ENCODE results near the gene ZNF331.

The ZNF331 gene

DNA sequence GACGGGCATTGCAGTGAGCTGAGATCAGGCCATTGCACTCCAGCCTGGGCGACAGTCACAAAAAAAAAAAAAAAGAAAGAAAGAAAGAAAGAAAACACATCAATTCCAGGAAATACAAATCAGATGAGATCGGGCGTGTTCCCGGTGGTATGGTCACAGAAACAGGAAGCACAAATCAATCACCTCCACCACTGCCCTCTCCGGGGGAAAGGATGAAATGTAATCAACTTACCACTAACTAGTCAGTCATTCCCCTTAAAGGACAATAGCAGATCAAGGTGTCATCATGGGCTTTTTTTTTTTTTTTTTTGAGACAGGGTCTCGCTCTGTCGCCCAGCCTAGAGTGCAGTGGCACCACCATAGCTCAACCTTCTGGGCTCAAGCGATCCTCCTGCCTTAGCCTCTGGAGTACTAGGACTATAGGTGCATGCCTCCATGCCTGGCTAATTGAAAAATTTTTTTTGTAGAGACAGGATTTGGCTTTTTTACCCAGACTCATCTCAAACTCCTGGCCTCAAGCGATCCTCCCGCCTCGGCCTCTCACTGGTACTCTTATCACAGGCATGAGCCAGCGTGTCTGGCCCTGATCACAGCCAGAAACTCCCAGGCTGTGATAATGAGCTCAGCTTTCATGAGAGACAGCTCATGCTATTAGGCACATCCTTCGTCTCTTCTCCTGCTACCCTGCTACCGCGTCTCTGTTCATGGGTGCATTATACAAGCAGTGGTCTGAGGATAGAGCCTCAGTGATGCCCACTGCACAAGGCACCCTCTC lies 87.0 kb downstream of the ZNF331 start:
- DNase-seq (ENCODE audit: low read depth in 1 of 2, low spot score in 1 of 2), result no peak

GRCh38 chr19:53626486-53626885 lies 88.5 kb downstream of the ZNF331 start:
- DNase-seq (ENCODE audit: low read depth in 1 of 2, low spot score in 1 of 2), result no peak

- DNase-seq (ENCODE audit: low read depth in 1 of 2, low spot score in 1 of 2), result no peak
Observed at GRCh38 chr19:53626976-53627375, 89.0 kb downstream of the ZNF331 start.

Measured in activated CD4-positive, alpha-beta T cell treated with anti-CD3 and anti-CD28 coated beads, Interleukin-2, amount 50 U/mL, for 24 hours (primary cell).